Ovary (tissue), 3 donors: Measurements from ENCODE around the gene SAGE1.
"Not testable (repeated sequence)": the region's sequence is repeated elsewhere in the genome, so short reads cannot be mapped to it uniquely, and the experiment has no call there.

Experiments used
- CTCF ChIP-seq, 3 donors: fragments of 450-650 bp in 2 of 3; fragments of 200-600 bp in 1 of 3; IDR thresholded peaks; one replicate each; pipeline versions ENCODE4 v1.5.1 to v1.8.0; 2016 to 2022; ENCODE audit warnings: antibody characterized with exemption in 3 of 3, mild to moderate bottlenecking in 1 of 3
- POLR2A ChIP-seq: fragments of 450-650 bp; IDR thresholded peaks from one replicate; pipeline ENCODE4 v1.6.1; 2017; ENCODE audit warnings: antibody characterized with exemption, mild to moderate bottlenecking, moderate library complexity
- donor health status: DM: no; HTN: no; CAD: no.

- not testable (repeated sequence) for TF ChIP-seq CTCF (IDR thresholded peaks at IDR 0.05); POLR2A
Observed at GRCh38 chrX:135888976-135889375, 4.5 kb upstream of the SAGE1 start.
